ENCODE data around the gene VSTM2B.

- TF ChIP-seq CTCF (IDR thresholded peaks at IDR 0.05) = no peak
- no peak for TF ChIP-seq POLR2AphosphoS5 (IDR thresholded peaks at IDR 0.05; ENCODE audit: low read depth, low read length)
- no peak for TF ChIP-seq SIN3A (IDR thresholded peaks at IDR 0.05; ENCODE audit: borderline replicate concordance, insufficient read depth, low read depth, low read length)
These were observed 43.5 kb downstream of the VSTM2B start for GRCh38 chr19:29569038-29569911.
